Measurements from ENCODE around the gene ITGB2. TPM values are rescaled to one million over a fixed set of nuclear protein-coding genes. Genes with fewer than 3 reads are reported as not detected.

Gene ITGB2
- total RNA-seq, 1 donor from 2014 or later = 265 TPM

- peaks cover 15% of the 10 kb centered on the region for H3K4me1 Mint-ChIP-seq
- no peak overlapping the region for H3K27ac Mint-ChIP-seq
- no peak for DNase-seq
- no peaks in the 10 kb centered on the region for H3K27me3 Mint-ChIP-seq
- peaks cover 46% of the 10 kb centered on the region for H3K36me3 Mint-ChIP-seq (ENCODE audit: low read depth)
- intact Hi-C loops (cut with micrococcal nuclease) = no loop called here
- no peak overlapping the region for H3K4me3 Mint-ChIP-seq
- H3K9me3 Mint-ChIP-seq = no peaks in the 10 kb centered on the region
Measured at GRCh38 chr21:44858791-44859190, 61.9 kb downstream of the ITGB2 start.

GRCh38 chr21:44858291-44858690 is 62.4 kb downstream of the ITGB2 start:
- H3K4me1 Mint-ChIP-seq = peaks cover 12% of the 10 kb centered on the region
- intact Hi-C loops (cut with micrococcal nuclease) = no loop called here
- no peak for DNase-seq
- H3K27ac Mint-ChIP-seq = no peak overlapping the region
- peaks cover 47% of the 10 kb centered on the region for H3K36me3 Mint-ChIP-seq (ENCODE audit: low read depth)
- H3K4me3 Mint-ChIP-seq = no peak overlapping the region
- no peaks in the 10 kb centered on the region for H3K9me3 Mint-ChIP-seq
- H3K27me3 Mint-ChIP-seq = no peaks in the 10 kb centered on the region

GRCh38 chr21:44857127-44857892 is 63.4 kb downstream of the ITGB2 start:
- H3K27me3 Mint-ChIP-seq = no peaks in the 10 kb centered on the region
- no peak overlapping the region for H3K27ac Mint-ChIP-seq
- H3K4me1 Mint-ChIP-seq = peaks cover 14% of the 10 kb centered on the region
- no peaks in the 10 kb centered on the region for H3K9me3 Mint-ChIP-seq
- no peak overlapping the region for H3K4me3 Mint-ChIP-seq
- peaks cover 54% of the 10 kb centered on the region for H3K36me3 Mint-ChIP-seq (ENCODE audit: low read depth)
- no peak for DNase-seq
- intact Hi-C loops (cut with micrococcal nuclease) = no loop called here

GRCh38 chr21:44856131-44856530 is 64.6 kb downstream of the ITGB2 start:
- peaks cover 47% of the 10 kb centered on the region for H3K36me3 Mint-ChIP-seq (ENCODE audit: low read depth)
- no peak overlapping the region for H3K27ac Mint-ChIP-seq
- H3K27me3 Mint-ChIP-seq = no peaks in the 10 kb centered on the region
- peaks cover 16% of the 10 kb centered on the region for H3K4me1 Mint-ChIP-seq
- H3K9me3 Mint-ChIP-seq = no peaks in the 10 kb centered on the region
- no peak for DNase-seq
- no peak overlapping the region for H3K4me3 Mint-ChIP-seq
- intact Hi-C loops (cut with micrococcal nuclease) = no loop called here

GRCh38 chr21:44855572-44855971 is 65.1 kb downstream of the ITGB2 start:
- Mint-ChIP-seq H3K4me1 (peaks cover 18% of the 10 kb centered on the region), H3K9me3 (no peaks in the 10 kb centered on the region), H3K27me3 (no peaks in the 10 kb centered on the region), H3K36me3 (ENCODE audit: low read depth) (peaks cover 48% of the 10 kb centered on the region), H3K4me3 (no peak overlapping the region), H3K27ac (no peak overlapping the region)
- DNase-seq = no peak
- intact Hi-C loops (cut with micrococcal nuclease) = no loop called here

- H3K27me3 Mint-ChIP-seq = no peaks in the 10 kb centered on the region
- no peak for DNase-seq
- H3K27ac Mint-ChIP-seq = peak overlapping the region; percentile 25
- intact Hi-C loops (cut with micrococcal nuclease) = no loop called here
- H3K4me3 Mint-ChIP-seq = no peak overlapping the region
- H3K36me3 Mint-ChIP-seq (ENCODE audit: low read depth) = peaks cover 51% of the 10 kb centered on the region
- peaks cover 18% of the 10 kb centered on the region for H3K4me1 Mint-ChIP-seq
- no peaks in the 10 kb centered on the region for H3K9me3 Mint-ChIP-seq
Measured at GRCh38 chr21:44854664-44855446, 65.8 kb downstream of the ITGB2 start.

- no peak overlapping the region for H3K27ac Mint-ChIP-seq
- intact Hi-C loops (cut with micrococcal nuclease) = no loop called here
- no peak overlapping the region for H3K4me3 Mint-ChIP-seq
- peaks cover 52% of the 10 kb centered on the region for H3K36me3 Mint-ChIP-seq (ENCODE audit: low read depth)
- no peaks in the 10 kb centered on the region for H3K27me3 Mint-ChIP-seq
- no peak for DNase-seq
- H3K4me1 Mint-ChIP-seq = peaks cover 18% of the 10 kb centered on the region
- no peaks in the 10 kb centered on the region for H3K9me3 Mint-ChIP-seq
Measured at GRCh38 chr21:44854391-44854663, 66.4 kb downstream of the ITGB2 start.

GRCh38 chr21:44853601-44854390 is 66.9 kb downstream of the ITGB2 start:
- peaks cover 18% of the 10 kb centered on the region for H3K4me1 Mint-ChIP-seq
- no peaks in the 10 kb centered on the region for H3K27me3 Mint-ChIP-seq
- intact Hi-C loops (cut with micrococcal nuclease) = no loop called here
- no peaks in the 10 kb centered on the region for H3K9me3 Mint-ChIP-seq
- H3K27ac Mint-ChIP-seq = no peak overlapping the region
- no peak overlapping the region for H3K4me3 Mint-ChIP-seq
- peaks cover 49% of the 10 kb centered on the region for H3K36me3 Mint-ChIP-seq (ENCODE audit: low read depth)
- no peak for DNase-seq

- Mint-ChIP-seq H3K36me3 (ENCODE audit: low read depth) (peaks cover 46% of the 10 kb centered on the region), H3K27ac (peak overlapping the region; percentile 10)
Measured at GRCh38 chr21:44850905-44851657, 69.6 kb downstream of the ITGB2 start.

GRCh38 chr21:44850208-44850800 is 70.4 kb downstream of the ITGB2 start:
- no peak for DNase-seq
- no peaks in the 10 kb centered on the region for H3K9me3 Mint-ChIP-seq
- H3K4me1 Mint-ChIP-seq = peaks cover 27% of the 10 kb centered on the region
- intact Hi-C loops (cut with micrococcal nuclease) = loop anchor here (2.0 kb wide), 1 partner anchor 16 kb away; no protein-coding TSS in a partner anchor
- no peak overlapping the region for H3K27ac Mint-ChIP-seq
- peaks cover 40% of the 10 kb centered on the region for H3K36me3 Mint-ChIP-seq (ENCODE audit: low read depth)
- no peaks in the 10 kb centered on the region for H3K27me3 Mint-ChIP-seq
- no peak overlapping the region for H3K4me3 Mint-ChIP-seq

More at GRCh38 chr21:44850905-44851657, 69.6 kb downstream of the ITGB2 start:
- peaks cover 26% of the 10 kb centered on the region for H3K4me1 Mint-ChIP-seq
- no peaks in the 10 kb centered on the region for H3K9me3 Mint-ChIP-seq
- H3K27me3 Mint-ChIP-seq = no peaks in the 10 kb centered on the region
- DNase-seq = no peak
- intact Hi-C loops (cut with micrococcal nuclease) = loop anchor here (2.0 kb wide), 1 partner anchor 16 kb away; no protein-coding TSS in a partner anchor
- H3K4me3 Mint-ChIP-seq = no peak overlapping the region

- Mint-ChIP-seq H3K9me3 (no peaks in the 10 kb centered on the region), H3K36me3 (ENCODE audit: low read depth) (peaks cover 35% of the 10 kb centered on the region), H3K27me3 (no peaks in the 10 kb centered on the region), H3K4me1 (peaks cover 22% of the 10 kb centered on the region), H3K4me3 (no peak overlapping the region), H3K27ac (no peak overlapping the region)
- DNase-seq = no peak
- intact Hi-C loops (cut with micrococcal nuclease) = loop anchor here (2.0 kb wide), 1 partner anchor 17 kb away; no protein-coding TSS in a partner anchor
Measured at GRCh38 chr21:44849616-44850130, 71.0 kb downstream of the ITGB2 start.

GRCh38 chr21:44848821-44849521 is 71.7 kb downstream of the ITGB2 start:
- Mint-ChIP-seq H3K4me3 (no peak overlapping the region), H3K27me3 (no peaks in the 10 kb centered on the region), H3K36me3 (ENCODE audit: low read depth) (peaks cover 28% of the 10 kb centered on the region), H3K27ac (no peak overlapping the region), H3K4me1 (peaks cover 22% of the 10 kb centered on the region), H3K9me3 (no peaks in the 10 kb centered on the region)
- intact Hi-C loops (cut with micrococcal nuclease) = no loop called here
- DNase-seq = no peak
